GM21447 (cell line): ENCODE results near the gene PHC1.

Experiments
- ATAC-seq: cut with Tn5 transposase; IDR thresholded peaks from one replicate; pipeline ENCODE4 v1.9.1; 2021; ENCODE audit not compliant: unreplicated experiment

Gene PHC1

DNA sequence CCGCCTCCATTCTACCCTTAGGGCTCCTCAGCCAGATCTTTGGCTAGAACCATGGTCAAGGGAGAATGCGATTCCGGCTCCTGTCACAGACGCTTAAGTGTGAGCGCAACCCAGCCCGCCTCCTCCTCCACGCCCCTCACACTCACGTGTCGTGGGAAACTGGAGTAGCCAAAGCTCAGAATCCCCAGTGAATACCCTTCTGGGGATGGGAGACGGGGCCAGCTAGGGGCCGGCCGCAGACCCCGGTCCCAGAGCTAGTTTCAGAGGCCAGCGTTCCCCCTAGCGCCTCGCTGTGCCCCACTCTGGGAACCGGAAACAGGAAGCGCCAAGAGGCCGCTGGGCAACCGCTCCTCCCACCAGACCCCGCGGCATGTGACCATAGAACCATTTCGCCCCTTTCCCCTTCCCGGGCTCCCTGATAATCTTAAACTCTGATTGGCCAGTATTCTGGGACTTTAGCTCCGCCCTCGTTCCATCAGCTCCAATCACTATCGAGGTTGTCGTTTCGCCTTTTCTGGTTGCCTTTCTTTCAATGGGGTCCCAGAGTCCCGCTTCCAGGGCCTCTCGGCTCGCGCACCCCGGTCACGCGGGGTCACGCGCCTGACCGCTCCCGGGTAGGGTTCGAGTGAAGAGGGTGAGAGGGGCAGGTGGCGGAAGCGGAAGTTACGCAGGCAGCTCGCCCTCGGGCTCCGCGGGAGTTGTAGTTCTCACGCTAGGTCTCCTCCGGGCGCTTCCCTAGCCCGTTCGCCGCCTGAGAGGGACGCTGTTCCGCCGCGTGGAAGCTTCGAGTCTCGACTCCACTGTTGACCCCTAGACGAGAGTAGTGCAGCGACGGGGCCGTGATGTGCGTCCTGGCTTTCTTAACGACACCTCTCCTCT is 35.3 kb downstream of the PHC1 start, which contains the start of gene M6PR:
TSS of gene M6PR (minus strand) at position 304 of the 879 bp plus-strand sequence. CDS start 3,241 bp downstream, outside the sequence.
- peak; percentile 81 for ATAC-seq

DNA sequence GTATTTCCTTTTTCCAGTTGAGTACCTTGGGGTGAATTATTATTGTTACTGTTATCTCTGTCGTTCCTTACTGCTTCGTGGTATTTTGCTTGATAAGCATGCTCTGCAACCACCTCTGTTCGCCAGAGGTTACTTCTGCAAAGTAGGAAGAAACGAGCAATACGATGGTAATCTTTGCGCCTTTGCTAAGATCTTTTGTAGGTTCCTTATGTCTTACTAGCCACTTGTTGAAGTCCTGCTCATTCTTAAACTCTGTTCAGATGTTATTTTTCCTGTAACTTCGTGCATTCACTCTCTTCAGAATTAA is 35.9 kb downstream of the PHC1 start:
- no peak for ATAC-seq

DNA sequence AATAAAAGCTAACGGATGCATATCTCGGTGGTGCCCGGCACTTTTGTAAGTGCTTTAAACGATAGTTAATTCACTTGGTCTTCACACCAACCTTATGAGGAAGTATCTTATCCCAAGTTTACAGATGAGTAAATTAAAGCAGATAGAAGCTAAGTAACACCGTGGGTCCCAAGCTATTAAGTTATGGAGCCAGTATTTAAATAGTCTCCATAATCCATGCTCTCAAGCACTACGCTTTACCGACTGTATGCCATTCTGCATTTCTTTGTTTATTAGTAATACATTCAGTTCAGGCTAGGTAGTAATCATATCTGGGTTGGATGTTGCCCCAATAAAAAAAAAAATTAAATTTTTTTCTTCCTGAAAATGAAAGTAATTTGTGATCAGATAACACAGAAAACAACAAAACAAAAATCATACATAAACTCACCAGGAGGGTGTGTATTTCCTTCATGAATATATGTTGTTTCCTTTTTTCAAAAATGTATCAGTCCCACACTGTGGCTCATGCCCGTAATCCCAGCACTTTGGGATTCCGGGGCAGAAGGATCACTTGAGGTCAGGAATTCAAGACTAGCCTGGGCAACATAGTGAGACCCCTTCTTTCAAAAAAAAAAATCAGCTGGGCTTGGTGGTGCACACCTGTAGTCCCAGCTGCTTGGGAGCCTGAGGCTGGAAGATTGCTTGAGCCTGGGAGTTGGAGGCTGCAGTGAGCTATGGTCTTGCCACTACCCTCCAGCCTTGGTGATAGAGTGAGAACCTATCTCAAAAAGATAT is 36.6 kb downstream of the PHC1 start:
- ATAC-seq: no peak

DNA sequence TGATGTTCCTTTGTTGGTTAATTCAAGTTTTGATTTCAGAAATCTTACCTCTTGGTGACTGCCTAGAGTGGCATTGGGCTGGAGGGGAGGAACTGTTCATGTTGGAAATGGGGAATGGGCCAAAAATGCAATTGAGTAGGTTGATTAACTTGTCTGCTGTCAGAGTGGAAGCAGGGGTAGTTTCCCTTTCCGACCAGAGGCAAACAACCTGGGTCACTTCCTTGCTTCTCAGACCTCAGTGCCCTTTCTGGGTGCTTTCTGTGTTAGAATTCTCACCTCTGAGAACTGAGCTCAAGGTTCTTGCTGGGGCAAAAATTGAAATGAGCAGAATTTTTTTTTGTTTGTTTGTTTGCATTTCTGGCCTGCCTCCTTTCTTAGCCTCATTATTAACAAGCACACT is 37.4 kb downstream of the PHC1 start:
- ATAC-seq: no peak

DNA sequence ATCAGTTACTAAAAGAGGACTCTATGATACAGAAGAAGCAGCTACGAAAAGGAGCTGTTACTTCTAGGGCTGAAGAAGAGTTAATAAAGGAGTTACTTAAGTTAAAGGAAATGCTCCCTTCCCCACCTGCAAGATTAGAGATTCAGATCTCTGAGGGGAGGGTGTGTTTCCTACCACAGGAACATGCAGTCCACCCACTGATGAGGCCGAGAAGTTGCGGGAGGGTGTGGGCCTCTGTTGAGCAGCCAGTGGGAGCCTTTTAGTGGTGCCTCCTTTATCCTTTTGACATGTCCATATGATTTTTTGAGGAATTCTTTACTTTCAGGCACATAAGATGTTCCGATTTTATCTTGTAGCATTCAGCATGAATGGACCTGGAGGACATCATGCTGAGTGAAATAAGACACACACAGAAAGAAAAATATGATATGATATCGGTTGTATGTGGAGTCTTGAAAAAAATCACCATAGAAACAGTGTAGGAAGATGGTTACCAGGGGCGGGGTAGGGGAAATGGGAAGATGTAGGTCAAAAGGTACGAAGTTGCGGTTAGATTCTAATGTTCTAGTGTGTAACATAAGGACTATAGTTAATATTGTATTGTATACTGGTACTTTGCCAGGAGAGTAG is 39.6 kb downstream of the PHC1 start:
- ATAC-seq: no peak

DNA sequence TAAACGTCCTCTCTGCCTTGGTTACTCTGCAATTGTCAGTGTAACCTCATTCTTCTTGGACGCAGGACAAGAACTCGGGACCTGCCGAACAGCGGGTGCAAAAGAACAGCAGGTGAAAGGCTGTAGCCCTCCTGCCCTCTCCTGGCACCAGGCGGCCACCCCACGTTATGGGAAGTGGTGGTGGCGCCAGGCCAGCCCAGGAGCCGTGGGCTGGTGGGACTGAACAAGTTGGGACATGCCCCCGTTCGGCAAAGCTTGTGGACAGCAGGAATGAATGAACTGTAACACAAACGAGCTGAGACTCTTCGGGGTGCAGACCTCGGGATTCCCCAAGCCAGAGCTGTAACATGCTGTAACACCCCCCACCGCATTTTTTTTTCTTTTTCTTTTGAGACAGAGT is 41.8 kb downstream of the PHC1 start:
- no peak for ATAC-seq

DNA sequence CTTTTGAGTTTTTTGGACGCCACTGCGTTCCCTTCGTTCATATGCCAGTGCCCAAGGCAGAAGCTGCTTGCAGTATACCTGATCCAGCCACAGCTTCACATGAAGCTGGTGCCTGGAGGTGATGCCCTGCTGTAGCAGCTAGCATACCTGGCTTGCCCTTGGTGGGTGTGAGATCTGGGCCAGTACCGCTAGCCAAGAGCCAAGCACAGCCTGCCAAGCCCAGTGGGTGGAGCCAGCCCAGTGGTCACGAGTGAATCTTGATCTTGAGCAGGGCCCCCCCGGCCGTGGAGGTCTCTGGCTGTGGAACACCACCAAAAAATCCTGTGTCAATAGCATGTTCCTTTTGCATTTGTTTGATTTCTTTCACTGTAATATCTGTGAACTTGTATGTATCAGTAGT is 42.5 kb downstream of the PHC1 start:
- ATAC-seq: no peak

DNA sequence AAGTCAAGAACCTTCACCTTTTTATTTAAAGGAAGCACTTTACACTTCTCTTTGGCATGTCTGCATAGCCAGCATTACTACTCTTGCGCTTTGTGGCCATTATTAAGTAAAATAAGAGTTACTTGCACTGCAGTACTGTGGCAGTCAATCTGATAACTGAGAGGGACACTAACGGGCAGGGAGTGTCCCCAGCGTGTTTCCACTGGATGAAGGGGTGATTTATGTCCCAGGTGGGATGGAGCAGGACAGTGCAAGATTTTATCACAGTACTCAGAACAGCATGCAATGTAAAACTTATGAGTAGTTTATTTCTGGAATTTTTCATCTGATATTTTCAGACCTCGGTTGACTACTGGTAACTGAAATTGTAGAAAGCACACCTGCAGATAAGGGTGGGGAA is 43.3 kb downstream of the PHC1 start:
- no peak for ATAC-seq

DNA sequence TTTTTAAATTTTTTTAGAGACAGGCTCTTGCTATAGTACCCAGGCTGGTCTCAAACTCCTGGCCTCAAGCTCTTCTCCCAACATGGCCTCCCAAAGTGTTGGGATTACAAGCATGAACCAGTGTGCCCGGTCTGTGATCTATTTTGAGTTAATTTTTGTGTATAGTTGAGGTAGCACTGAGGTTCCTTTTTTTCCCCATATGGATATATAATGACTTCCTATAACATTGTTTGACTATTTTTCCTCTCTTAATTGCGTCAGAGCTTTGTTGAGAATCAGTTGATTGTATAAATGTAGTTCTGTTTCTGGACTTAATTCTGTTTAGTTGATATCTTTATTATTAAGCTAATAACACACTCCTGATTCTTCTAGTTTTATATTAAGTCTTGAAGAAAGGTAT is 43.8 kb downstream of the PHC1 start:
- no peak for ATAC-seq

DNA sequence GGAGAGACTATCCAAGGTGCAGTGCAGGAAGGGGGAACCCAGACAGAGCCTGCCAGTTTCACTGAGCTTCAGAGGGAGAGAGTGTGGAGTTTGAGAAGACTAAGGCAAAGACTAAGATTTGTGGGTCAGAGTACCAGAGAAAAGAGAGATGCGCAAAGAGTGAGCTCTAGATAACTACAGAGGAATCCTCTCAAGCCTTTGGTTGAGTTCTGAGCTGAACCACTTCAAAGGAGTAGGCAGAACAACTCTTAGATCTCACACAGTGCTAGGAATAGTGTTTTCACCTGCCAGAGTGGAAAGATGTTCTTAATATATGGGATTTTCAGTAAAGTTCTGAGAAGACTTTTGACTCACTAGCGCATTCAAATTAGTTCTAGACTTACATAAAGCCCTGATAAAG is 45.9 kb downstream of the PHC1 start:
- no peak for ATAC-seq

DNA sequence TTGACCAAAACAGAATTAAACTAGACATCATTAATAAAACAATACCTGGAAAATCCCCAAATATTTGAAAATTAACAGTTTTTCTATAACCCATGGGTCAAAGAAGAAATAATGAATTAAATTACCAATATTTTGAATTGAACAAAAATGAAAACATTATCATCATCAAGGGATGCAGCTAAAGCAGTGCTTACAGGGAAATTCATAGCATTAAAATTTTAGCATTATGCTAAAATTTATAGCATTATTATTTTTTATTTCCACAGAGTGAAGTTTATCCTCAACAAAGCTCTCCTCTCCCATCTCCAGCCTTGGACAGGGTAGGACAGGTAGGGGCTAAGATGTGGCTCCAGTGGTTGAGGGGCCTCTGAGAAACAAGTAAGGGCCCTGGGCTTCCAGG is 54.5 kb downstream of the PHC1 start:
- no peak for ATAC-seq

DNA sequence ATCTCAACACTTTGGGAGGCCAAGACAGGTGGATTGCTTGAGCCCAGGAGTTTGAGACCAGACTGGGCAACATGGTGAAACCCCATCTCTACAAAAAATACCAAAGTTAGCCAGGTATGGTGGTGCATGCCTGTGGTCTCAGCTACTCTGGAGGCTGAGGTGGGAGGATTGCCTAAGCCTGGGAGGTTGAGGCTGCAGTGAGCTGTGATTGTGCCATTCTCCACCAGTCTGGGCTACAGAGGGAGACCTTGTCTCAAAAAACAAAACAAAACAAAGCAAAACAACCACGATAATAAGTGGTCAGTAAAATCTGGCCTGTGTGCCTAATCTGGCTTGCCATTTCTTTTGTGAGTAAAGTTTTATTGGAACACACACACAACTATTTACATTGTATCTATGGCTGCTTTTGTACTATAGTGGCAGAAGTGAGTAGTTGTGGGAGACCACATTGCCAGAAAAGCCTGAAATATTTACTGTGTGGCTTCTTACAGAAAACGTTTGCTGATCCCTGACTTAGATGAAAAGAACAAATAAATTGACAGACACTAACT is 55.6 kb downstream of the PHC1 start:
- ATAC-seq: no peak

DNA sequence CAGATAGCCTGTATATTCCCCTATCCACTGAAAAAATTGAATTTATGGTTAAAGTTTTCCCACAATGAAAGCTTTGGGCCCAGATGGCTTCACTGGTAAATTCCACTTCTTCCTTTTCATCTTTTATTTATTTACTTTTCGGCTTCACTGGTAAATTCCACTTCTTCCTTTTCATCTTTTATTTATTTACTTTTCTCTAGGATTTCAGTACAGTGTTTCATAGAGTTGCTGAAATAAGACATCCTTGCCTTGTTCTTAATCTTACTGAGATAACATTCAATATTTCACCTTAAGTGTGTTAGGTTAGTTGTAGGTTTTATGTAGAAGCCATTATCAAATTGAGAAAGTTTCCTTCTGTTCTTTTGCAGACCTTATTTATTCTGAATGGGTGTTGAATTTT is 56.1 kb downstream of the PHC1 start:
- ATAC-seq: no peak

DNA sequence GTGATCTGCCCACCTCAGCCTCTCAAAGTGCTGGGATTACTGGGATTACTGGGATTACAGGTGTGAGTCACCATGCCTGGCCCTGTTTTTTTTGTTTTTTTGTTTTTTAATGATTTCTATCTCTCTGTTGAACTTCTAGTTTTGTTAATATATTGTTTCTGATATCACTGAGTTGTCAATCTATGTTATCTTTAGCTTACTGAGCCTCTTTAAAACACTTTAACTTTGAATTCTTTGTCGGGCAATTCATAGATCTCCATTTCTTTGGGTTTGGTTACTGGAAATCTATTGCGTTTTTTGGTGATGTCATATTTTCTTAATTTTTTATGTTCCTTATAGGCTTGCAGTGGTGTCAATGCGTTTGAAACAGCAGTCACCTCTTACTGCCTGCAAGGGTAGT is 65.8 kb downstream of the PHC1 start:
- no peak for ATAC-seq

DNA sequence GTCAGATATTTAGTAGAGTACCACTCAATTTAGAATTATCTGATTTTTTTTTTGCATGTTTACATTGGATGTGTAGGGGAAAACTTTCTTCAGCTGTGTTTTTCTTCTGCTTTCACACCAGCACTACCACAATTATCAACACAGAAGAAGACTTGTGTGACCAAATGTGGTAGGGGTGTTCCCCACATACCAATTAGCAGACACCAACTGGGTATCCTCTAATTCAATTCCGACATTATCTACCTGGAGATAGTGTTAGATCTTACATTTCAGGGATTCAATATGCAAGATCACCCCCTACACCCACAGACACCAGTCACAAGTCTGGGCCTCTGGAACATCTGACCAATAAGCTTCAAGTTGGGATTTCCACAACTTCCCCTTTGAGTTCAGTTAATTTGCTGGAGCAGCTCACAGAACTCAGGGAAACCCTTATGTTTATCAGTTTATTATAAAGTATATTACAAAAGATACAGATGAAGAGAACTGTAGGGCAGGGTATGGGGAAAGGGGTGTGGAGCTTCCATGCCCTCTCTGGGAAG is 71.0 kb downstream of the PHC1 start:
- ATAC-seq: no peak

DNA sequence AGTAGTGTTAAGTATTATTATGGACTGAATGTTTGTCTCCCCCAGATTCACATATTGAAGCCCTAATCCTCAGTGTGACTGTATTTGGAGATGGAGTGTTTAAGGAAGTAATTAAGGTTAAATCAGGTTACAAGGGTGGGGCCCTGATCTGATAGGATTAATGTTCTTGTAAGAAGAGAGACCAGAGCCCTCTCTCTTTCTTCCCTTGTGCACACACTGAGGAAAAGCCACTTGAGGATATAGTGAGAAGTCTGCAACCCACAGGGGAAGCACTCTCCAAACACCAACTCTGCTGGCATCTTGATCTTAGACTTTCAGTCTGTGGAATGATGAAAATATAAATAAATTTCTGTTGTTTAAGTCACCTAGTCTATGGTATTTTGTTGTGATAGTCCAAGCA is 72.9 kb downstream of the PHC1 start:
- ATAC-seq: no peak

DNA sequence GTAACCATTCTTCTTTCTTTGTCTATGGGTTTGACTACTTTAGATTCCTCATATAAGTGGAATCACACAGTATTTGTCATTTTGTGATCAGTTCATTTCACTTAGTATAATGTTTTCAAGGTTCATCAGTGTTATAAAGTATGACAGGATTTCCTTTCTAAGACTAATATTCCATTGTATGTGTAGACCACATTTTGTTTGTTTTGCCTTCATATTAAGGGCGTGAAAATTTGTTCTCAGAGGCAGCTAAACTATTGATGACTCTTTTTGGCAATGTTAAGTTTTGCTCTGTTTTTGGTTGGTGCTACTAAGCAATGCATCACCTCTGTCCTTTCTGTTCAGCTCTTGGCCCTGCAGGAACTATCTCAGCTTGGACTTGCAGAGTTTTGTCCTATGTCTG is 73.4 kb downstream of the PHC1 start:
- ATAC-seq: no peak

DNA sequence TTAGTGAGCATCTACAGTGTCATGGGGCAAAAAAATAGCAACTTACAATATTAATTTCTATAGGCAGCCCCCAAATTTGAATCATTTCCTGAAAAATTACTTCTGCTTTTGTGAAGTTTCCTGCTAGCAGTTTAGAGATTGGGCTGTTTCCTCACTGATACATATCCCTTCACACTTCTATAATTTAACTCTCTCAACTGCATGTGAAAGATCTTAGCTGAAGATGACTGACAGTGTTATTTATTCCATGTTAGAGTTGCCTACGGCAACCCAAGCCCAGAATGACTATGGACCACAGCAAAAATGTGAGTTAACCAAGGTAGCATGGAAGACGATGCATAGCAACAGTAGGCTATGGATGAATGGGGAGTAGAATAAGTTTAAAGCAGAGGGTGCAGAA is 75.1 kb downstream of the PHC1 start, which contains the start of gene KLRG1:
TSS of gene KLRG1 (plus strand) at position 134 of the 400 bp plus-strand sequence. CDS start at position 224, 90 bp downstream.
- ATAC-seq: no peak
